ENCODE data around the gene KCTD16.

Gene KCTD16

DNA sequence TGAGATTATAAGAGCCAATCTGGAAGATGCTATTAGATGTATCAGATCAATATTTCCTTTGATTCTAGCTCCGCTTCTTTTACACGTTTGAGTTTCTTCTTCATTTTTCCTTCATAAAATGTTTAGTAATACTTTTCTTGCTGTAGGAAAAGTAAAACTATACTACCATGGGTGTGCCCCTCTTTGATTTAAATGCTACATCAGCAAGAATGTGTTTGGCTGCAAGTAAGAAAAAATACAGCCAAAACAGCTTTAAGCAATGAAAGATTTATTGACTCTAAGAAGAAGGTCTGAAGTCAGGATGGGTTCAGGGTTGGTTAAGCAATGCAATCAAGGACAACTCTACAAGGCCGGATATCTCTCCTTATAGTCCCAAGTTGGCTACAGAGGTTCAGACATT lies 126.4 kb downstream of the KCTD16 start:
- Histone ChIP-seq H3K36me3 (no peaks in the 10 kb centered on the region), H3K27me3 (ENCODE audit: insufficient read depth, low read depth, severe bottlenecking) (no peaks in the 10 kb centered on the region), H3K4me3 (ENCODE audit: low read depth, low read length) (no peak overlapping the region), H3K9me3 (ENCODE audit: severe bottlenecking) (no peaks in the 10 kb centered on the region), H3K27ac (no peak overlapping the region)
- TF ChIP-seq, protein P1, sequence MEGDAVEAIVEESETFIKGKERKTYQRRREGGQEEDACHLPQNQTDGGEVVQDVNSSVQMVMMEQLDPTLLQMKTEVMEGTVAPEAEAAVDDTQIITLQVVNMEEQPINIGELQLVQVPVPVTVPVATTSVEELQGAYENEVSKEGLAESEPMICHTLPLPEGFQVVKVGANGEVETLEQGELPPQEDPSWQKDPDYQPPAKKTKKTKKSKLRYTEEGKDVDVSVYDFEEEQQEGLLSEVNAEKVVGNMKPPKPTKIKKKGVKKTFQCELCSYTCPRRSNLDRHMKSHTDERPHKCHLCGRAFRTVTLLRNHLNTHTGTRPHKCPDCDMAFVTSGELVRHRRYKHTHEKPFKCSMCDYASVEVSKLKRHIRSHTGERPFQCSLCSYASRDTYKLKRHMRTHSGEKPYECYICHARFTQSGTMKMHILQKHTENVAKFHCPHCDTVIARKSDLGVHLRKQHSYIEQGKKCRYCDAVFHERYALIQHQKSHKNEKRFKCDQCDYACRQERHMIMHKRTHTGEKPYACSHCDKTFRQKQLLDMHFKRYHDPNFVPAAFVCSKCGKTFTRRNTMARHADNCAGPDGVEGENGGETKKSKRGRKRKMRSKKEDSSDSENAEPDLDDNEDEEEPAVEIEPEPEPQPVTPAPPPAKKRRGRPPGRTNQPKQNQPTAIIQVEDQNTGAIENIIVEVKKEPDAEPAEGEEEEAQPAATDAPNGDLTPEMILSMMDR (IDR thresholded peaks at IDR 0.05; ENCODE audit: low read depth, low read length): no peak
- DNase-seq: no peak

DNA sequence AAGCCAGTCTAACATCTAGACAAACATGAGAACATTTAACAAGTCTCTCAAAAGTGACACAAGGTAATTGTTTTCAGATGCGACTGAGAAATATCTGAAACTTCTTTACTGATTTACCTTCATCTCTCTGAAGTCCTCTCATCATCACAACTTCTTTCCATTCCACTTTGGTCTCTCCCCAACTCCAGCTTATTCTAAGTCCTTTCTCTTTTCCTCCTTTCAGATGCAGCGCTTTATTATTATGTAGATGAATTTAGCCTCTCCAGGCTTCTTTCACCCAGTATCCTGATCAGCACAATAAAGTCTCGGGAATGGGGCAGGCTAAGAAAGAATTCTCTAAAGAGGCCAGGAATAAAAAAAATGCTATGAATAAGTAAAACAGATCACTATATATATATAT lies 128.0 kb downstream of the KCTD16 start:
- H3K27ac ChIP-seq: no peak overlapping the region
- TF ChIP-seq, protein P1 (IDR thresholded peaks at IDR 0.05; ENCODE audit: low read depth, low read length): no peak
- H3K9me3 ChIP-seq (ENCODE audit: severe bottlenecking): no peaks in the 10 kb centered on the region
- no peaks in the 10 kb centered on the region for H3K36me3 ChIP-seq
- no peak for DNase-seq
- no peaks in the 10 kb centered on the region for H3K27me3 ChIP-seq (ENCODE audit: insufficient read depth, low read depth, severe bottlenecking)
- no peak overlapping the region for H3K4me3 ChIP-seq (ENCODE audit: low read depth, low read length)

DNA sequence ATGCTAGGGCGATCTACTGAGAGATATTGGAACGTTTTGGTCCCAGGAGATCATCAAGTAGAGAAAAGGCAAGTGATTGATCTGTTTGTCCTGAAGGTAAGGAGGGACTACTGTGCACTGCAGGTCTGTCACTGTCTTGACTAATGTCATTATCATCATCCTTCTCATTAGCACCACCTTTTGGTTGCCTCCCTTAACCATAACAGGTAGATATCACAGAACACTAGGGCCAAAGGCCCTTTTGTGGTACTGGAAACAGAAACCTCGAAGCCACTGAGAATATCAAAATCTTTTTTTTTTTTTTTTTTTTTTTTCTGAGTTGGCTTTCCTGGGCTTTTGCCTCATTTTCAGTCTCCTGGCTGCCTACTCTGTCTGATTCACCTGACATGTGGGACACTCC lies 134.0 kb downstream of the KCTD16 start:
- Histone ChIP-seq H3K9me3 (ENCODE audit: severe bottlenecking) (no peaks in the 10 kb centered on the region), H3K4me3 (ENCODE audit: low read depth, low read length) (no peak overlapping the region), H3K36me3 (no peaks in the 10 kb centered on the region), H3K27ac (no peak overlapping the region), H3K27me3 (ENCODE audit: insufficient read depth, low read depth, severe bottlenecking) (no peaks in the 10 kb centered on the region)
- DNase-seq: no peak
- TF ChIP-seq, protein P1 (IDR thresholded peaks at IDR 0.05; ENCODE audit: low read depth, low read length): no peak

DNA sequence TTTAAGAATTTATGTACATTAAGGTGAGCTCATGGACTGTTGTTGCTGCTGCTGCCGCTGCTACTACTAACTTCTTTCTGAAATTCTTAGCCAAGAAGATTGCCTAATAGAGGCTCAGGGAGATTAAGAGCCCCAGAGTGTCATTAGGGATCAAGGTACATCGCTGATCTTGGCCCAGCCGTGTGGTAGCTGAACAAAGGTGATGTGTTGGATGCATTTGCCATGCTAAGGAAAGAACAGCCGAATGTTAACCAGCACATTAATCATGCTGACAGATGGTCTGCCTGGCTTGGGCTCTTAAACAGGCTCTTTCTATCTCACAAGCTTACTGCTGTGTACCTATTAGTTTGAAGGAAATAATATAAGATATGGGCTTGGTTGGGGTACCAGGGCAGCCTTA lies 137.1 kb downstream of the KCTD16 start:
- H3K9me3 ChIP-seq (ENCODE audit: severe bottlenecking): no peaks in the 10 kb centered on the region
- H3K27me3 ChIP-seq (ENCODE audit: insufficient read depth, low read depth, severe bottlenecking): no peaks in the 10 kb centered on the region
- no peak overlapping the region for H3K4me3 ChIP-seq (ENCODE audit: low read depth, low read length)
- DNase-seq: peak; percentile 66
- TF ChIP-seq, protein P1 (IDR thresholded peaks at IDR 0.05; ENCODE audit: low read depth, low read length): no peak
- no peaks in the 10 kb centered on the region for H3K36me3 ChIP-seq
- H3K27ac ChIP-seq: no peak overlapping the region; the same call in 1 of the 2 replicates

DNA sequence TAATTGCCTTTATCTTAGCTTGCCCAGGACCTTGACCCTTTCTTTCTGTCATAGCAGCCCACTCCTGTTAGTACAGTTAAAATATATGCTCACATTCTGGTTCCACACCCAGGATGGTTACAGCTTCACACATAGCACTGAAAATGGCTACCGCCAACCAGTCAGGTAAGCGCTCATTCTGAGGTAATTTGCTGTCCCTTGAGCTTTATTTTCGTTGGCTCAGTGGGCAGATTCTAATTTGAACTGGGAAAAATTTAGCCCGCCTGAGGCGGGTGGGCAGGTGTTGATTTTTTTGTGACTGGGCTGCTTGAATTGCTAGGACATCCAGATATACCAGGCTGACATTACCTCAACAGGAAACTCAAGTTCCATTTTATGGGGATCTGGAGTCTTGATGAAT lies 137.5 kb downstream of the KCTD16 start:
- DNase-seq: no peak
- Histone ChIP-seq H3K36me3 (no peaks in the 10 kb centered on the region), H3K27me3 (ENCODE audit: insufficient read depth, low read depth, severe bottlenecking) (no peaks in the 10 kb centered on the region), H3K27ac (no peak overlapping the region; the same call in 1 of the 2 replicates), H3K4me3 (ENCODE audit: low read depth, low read length) (no peak overlapping the region), H3K9me3 (ENCODE audit: severe bottlenecking) (no peaks in the 10 kb centered on the region)
- TF ChIP-seq, protein P1 (IDR thresholded peaks at IDR 0.05; ENCODE audit: low read depth, low read length): no peak

DNA sequence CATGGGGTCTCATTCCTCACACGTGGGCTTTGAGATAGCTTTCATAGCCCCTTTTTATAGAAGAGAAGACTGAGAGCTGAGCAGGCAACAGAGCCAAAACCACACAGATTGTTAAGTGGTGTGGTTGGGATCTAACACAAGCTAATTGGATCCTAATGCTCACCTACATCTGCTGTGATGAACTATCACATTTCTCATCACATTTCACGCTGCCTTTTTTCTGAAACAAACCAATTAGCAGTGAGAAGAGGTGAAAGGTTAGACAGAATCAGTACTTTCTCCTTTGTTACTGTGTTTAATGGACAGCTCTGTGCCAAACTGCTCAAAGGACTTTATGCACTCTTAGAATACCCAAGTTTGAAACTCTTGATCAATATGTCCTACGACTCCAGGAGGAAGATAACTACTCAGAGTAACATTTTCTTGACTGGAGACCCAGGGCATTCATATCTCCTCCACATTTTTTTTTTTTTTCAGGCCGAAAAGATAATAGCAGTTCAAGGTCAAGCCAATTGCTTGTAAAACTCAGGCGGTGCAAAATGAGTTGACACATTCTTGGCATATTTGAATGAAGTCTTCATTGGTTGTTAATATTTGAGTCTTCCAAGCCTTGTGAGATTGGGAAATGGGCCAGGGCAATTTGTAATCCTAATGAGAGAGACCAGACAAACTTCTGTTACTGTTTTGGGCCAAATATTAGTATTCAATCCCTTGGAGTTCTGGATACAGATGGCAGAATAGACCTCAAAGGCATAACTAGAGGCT lies 138.4 kb downstream of the KCTD16 start:
- DNase-seq: no peak
- TF ChIP-seq, protein P1 (IDR thresholded peaks at IDR 0.05; ENCODE audit: low read depth, low read length): no peak

More for the DNA sequence above, 138.4 kb downstream of the KCTD16 start:
- Histone ChIP-seq H3K27me3 (ENCODE audit: insufficient read depth, low read depth, severe bottlenecking) (no peaks in the 10 kb centered on the region), H3K4me3 (ENCODE audit: low read depth, low read length) (no peak overlapping the region), H3K27ac (no peak overlapping the region), H3K9me3 (ENCODE audit: severe bottlenecking) (no peaks in the 10 kb centered on the region), H3K36me3 (no peaks in the 10 kb centered on the region)
